Muscle of leg (tissue), 11 donors: Measurements from ENCODE around the gene RND1. TPM values are rescaled to one million over a fixed set of nuclear protein-coding genes. Genes with fewer than 3 reads are reported as not detected.
"Not testable (repeated sequence)": the region's sequence is repeated elsewhere in the genome, so short reads cannot be mapped to it uniquely, and the experiment has no call there.

ENCODE experiments used
- DNase-seq: peaks from one replicate; pipeline ENCODE4 v3.0.0; 2013
- H3K27ac ChIP-seq: one replicate; pipeline ENCODE4 v1.5.1; 2013; ENCODE audit warnings: mild to moderate bottlenecking, low read length, control low read depth
- H3K27me3 ChIP-seq: one replicate; pipeline ENCODE4 v1.6.1; 2013; ENCODE audit warnings: low read length; ENCODE audit not compliant: control insufficient read depth, insufficient read depth
- H3K36me3 ChIP-seq: one replicate; pipeline ENCODE4 v1.6.1; 2013; ENCODE audit warnings: low read length; ENCODE audit not compliant: control insufficient read depth, insufficient read depth
- H3K4me1 ChIP-seq: one replicate; pipeline ENCODE4 v1.6.1; 2013; ENCODE audit warnings: low read length; ENCODE audit not compliant: control insufficient read depth, insufficient read depth
- H3K4me3 ChIP-seq: one replicate; pipeline ENCODE4 v1.5.1; 2013; ENCODE audit warnings: low read length, control low read depth
- H3K9me3 ChIP-seq: replicated peaks from 2 replicates; pipeline ENCODE4 v1.6.1; 2013; ENCODE audit warnings: low read depth, low read length; ENCODE audit not compliant: control insufficient read depth
- WGBS: methylation state at CpG from one replicate; pipeline ENCODE4 v1.1.5; 2013; ENCODE audit warnings: missing lambda C conversion rate; ENCODE audit not compliant: insufficient coverage; 5-methylcytosine and 5-hydroxymethylcytosine counted together
- polyA plus RNA-seq, 8 donors: library from polyadenylated mRNA; unstranded; fragments of 120-200 nt; gene quantifications; one replicate each; pipeline versions ENCODE4 v1.2.1 to v1.2.3, GENCODE V29; 2013; ENCODE audit warnings: inconsistent platforms in 1 of 8, low replicate concordance in 1 of 8; ENCODE audit not compliant: insufficient read length in 8 of 8, insufficient read depth in 1 of 8
- total RNA-seq: library from RNA; stranded (reverse); fragments of 120-200 nt; gene quantifications from one replicate; pipeline ENCODE4 v1.2.4, GENCODE V29; 2013

The RND1 gene
- total and polyA plus RNA-seq, 9 donors = 0.22 to 0.74 (median 0.53) TPM

DNA sequence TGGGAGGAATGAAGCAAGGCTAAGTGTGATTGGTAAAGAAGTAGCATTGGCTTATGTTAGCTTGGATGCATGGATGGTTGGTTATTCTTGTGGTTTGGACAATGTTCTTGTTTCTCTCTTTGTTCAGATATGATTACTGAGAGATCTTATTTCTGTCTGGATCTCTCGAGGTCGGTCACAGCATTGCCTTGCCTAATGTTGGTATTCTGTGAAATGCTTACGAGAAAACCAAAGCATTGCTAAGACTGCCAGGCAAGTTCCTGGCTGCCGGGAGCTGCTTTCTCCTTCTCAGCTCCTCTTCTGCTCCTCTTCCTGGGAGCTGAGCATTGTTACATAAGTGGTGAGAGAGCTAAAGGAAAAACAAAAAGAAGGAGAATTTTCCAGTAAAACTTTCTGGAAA, 7.4 kb upstream of the RND1 start:
- H3K36me3 ChIP-seq = no peaks in the 10 kb centered on the region
- 100% methylated on average over 1 of the region's 4 CpGs for WGBS
- no peaks in the 10 kb centered on the region for H3K9me3 ChIP-seq
- H3K27ac ChIP-seq = no peak overlapping the region
- H3K4me1 ChIP-seq = no peaks in the 10 kb centered on the region
- no peaks in the 10 kb centered on the region for H3K27me3 ChIP-seq
- no peak overlapping the region for H3K4me3 ChIP-seq
- no peak for DNase-seq

DNA sequence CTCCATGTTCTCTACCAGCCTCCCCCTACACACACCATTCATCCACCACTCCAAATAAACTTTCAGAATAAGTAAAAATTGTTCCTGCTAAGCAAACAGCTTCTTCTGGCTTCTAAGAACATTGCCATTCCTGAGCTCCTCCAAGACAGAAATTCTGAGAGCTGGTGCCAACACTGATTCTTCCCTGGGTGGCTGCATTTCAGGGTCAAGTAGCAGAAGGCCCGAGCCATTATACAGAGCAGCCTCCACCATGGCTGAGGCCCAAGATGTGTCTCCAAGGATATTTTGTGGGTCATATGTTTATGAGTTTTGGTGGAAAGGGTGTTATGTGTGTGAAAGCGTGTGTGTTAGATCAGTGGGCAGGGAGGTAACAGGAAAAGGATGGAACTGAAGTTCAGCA, 3.5 kb upstream of the RND1 start:
- no peak overlapping the region for H3K27ac ChIP-seq
- H3K36me3 ChIP-seq = no peaks in the 10 kb centered on the region
- 33% methylated on average over 2 of the region's 2 CpGs for WGBS
- H3K9me3 ChIP-seq = no peaks in the 10 kb centered on the region
- DNase-seq = no peak
- peaks cover 8% of the 10 kb centered on the region for H3K4me1 ChIP-seq
- H3K4me3 ChIP-seq = no peak overlapping the region
- peaks cover 13% of the 10 kb centered on the region for H3K27me3 ChIP-seq

DNA sequence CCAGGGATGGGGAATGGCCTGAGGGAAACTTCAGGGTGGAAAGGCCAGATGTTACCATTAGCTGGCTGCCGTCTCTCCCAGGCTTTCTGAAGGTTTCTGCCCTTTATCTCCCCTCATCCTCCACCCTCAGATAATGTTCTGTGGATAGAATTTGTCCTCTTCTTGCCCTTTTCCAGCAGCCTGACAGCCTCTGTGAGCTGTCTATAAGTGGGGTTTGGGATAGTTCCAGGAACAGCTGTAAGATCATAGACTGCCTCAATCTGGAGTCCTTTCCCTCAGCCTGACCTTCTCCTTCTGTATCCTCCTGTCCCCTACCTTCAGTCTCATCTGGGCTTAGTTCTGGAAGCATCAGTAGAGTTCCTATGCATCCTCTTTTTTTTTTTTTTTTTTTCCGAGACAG, 2.8 kb upstream of the RND1 start:
- no CpG with 5 or more reads among the region's 2 CpGs for WGBS
- no peak for DNase-seq
- H3K9me3 ChIP-seq = no peaks in the 10 kb centered on the region
- no peak overlapping the region for H3K4me3 ChIP-seq
- no peak overlapping the region for H3K27ac ChIP-seq
- H3K36me3 ChIP-seq = no peaks in the 10 kb centered on the region
- peaks cover 19% of the 10 kb centered on the region for H3K27me3 ChIP-seq
- H3K4me1 ChIP-seq = peaks cover 8% of the 10 kb centered on the region

DNA sequence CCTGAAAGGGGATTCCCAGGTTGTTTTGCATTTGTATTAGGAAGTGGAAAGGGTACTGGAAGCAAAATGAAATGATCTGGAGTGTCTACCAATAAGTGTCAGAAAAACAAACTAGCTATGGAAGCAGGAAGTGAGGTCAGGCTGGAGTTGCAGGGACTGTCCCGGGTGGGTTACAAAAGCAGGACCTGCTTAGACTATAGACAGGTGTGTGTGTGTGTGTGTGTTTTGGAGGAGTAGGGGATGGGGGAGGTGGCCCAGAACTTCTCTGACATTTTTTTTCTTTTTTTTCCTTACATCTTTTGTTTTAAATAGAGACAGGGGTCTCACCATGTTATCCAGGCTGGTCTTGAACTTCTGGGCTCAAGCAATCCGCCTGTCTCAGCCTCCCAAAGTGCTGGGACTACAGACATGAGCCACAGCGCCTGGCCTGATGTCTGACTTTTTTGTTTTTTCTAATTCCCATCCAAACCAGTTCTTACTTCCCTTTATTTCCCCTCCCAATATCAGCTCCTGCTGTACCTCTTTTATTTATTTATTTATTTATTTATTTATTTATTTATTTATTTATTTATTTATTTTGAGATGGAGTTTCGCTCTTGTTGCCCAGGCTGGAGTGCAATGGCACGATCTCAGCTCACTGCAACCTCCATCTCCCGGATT, 512 bp upstream of the RND1 start:
- peaks cover 8% of the 10 kb centered on the region for H3K4me1 ChIP-seq
- no peaks in the 10 kb centered on the region for H3K9me3 ChIP-seq
- H3K4me3 ChIP-seq = peak overlapping the region; percentile 59
- no peak for DNase-seq
- no peak overlapping the region for H3K27ac ChIP-seq
- no peaks in the 10 kb centered on the region for H3K36me3 ChIP-seq
- H3K27me3 ChIP-seq = peaks cover 30% of the 10 kb centered on the region
- WGBS = no CpG with 5 or more reads among the region's 6 CpGs

DNA sequence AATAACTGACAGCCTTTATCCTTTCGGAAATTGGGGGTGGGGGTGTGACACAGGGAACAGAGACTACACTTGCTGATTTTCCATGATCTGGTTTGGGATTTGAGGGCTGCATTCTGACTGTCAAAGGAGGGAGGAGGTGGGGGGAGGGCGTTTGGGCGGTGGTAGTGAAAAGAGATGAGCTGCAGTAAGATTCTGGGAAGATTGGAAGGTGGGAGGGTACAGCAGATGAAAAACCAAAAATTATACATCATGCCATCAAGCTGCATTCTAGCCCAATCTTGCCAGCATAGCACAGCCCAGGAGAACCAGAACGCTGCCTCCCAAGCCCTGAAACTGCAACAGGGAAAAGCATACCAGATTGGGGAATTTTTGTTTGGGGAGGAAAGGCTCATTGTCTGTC, 2.4 kb downstream of the RND1 start:
- Histone ChIP-seq H3K27ac (no peak overlapping the region), H3K36me3 (no peaks in the 10 kb centered on the region), H3K27me3 (peaks cover 30% of the 10 kb centered on the region), H3K9me3 (no peaks in the 10 kb centered on the region), H3K4me3 (no peak overlapping the region), H3K4me1 (peaks cover 8% of the 10 kb centered on the region)
- DNase-seq = no peak
- WGBS = 50% methylated on average over 1 of the region's 4 CpGs

DNA sequence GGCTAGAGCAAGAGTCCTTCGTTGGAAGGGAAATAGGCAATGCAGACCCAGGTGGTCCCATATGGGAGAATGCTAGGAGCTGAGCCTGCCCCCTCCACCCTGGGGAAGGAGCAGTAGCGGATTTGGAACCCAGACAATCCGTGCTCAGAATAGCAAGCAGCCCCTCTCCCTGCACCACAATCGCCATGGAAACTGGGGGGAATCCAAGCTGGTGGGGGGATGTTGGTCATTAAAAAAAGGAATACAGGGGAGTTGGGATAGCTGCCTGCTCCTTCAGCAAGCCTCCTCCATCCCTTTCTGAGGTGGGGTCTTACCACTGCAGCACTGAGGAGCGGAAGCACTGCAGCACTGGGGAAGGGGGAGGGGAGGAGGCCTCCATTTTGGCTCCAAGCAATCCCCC, 2.9 kb downstream of the RND1 start:
- DNase-seq = no peak
- H3K27me3 ChIP-seq = peaks cover 30% of the 10 kb centered on the region
- no peaks in the 10 kb centered on the region for H3K36me3 ChIP-seq
- no peak overlapping the region for H3K27ac ChIP-seq
- H3K4me3 ChIP-seq = no peak overlapping the region
- H3K9me3 ChIP-seq = no peaks in the 10 kb centered on the region
- WGBS = no CpG with 5 or more reads among the region's 5 CpGs
- peaks cover 8% of the 10 kb centered on the region for H3K4me1 ChIP-seq

DNA sequence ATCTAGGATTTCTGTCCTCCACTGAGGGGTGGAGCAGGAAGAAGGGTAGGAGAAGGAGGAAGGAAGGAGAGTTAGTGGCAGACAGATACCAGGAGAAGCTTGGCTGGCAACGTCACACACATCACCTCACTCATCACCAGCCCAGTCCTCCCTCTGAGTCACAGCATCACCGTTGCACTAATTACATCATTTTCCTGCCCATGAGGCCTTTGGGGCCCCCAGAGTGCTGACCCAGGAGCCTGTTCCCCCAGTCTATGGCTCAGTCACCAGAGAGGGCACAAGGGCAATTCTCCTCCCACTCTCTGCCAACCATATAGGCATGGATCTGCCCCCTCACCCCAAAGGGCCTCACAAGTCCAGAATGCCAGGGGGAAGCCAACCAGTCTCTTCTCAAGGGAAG, 4.6 kb downstream of the RND1 start:
- no peaks in the 10 kb centered on the region for H3K9me3 ChIP-seq
- H3K27me3 ChIP-seq = peaks cover 30% of the 10 kb centered on the region
- 56% methylated on average over 2 of the region's 2 CpGs for WGBS
- no peak for DNase-seq
- H3K4me1 ChIP-seq = peaks cover 8% of the 10 kb centered on the region
- H3K36me3 ChIP-seq = no peaks in the 10 kb centered on the region
- no peak overlapping the region for H3K4me3 ChIP-seq
- H3K27ac ChIP-seq = no peak overlapping the region

DNA sequence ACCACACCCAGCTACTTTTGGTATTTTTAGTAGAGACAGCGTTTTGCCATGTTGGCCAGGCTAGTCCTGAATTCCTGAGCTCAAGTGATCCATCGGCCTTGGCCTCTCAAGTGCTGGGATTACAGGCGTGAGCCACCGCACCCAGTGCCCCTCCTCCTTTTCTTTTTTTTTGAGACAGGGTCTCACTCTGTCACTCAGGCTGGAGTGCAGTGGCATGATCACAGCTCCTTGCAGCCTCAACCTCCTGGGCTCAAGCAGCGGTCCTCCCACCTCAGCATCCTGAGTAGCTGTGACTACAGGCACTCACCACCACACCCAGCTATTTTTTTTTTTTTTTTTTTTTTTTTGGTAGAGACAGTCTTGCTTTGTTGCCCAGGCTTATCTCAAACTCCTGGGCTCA, 5.4 kb downstream of the RND1 start:
- peaks cover 27% of the 10 kb centered on the region for H3K27me3 ChIP-seq
- H3K36me3 ChIP-seq, H3K4me1 ChIP-seq, H3K9me3 ChIP-seq, DNase-seq, H3K27ac ChIP-seq, H3K4me3 ChIP-seq: not testable (repeated sequence)
- WGBS = 84% methylated on average over 4 of the region's 5 CpGs

DNA sequence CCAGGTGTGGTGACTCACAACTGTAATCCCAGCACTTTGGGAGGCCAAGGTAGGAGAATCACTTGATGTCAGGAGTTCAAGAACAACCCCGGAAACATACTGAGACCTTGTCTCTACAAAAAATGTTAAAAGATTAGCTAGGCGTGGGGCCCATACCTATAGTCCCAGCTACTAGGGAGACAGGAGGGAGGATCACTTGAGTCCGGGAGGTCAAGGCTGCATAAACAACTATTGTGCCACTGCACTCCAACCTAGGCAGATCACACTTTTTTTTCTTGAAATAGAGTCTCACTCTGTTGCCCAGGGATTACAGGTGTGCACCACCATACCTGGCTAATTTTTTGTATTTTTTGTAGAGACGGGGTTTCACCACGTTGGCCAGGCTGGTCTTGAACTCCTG, 6.1 kb downstream of the RND1 start:
- Histone ChIP-seq H3K27ac (no peak overlapping the region), H3K4me3 (no peak overlapping the region), H3K36me3 (no peaks in the 10 kb centered on the region), H3K4me1 (no peaks in the 10 kb centered on the region), H3K9me3 (no peaks in the 10 kb centered on the region), H3K27me3 (peaks cover 21% of the 10 kb centered on the region)
- DNase-seq = no peak
- 100% methylated on average over 2 of the region's 5 CpGs for WGBS

DNA sequence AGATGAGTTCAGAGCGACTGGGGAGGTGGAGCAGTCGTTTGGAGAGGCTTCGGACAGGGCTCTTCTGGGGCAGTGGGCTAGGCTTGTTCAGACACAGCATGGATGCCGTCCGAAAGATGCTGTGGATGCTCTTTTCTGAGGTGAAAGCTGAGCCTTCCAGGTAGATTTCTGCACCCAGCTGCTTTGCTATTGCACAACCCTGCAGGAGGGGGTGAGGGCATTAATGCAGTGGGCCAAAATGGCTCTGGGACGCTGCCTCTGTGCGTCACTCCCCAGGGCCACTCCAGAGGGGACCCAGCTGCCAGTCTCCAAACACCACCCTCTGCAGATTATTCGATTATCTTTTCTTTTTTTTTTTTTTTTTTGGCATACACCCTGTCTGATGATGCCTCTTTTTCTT, 7.6 kb downstream of the RND1 start:
- no peak overlapping the region for H3K27ac ChIP-seq
- peaks cover 2% of the 10 kb centered on the region for H3K4me1 ChIP-seq
- H3K36me3 ChIP-seq = no peaks in the 10 kb centered on the region
- no peak overlapping the region for H3K4me3 ChIP-seq
- WGBS = 59% methylated on average over 3 of the region's 8 CpGs
- peaks cover 7% of the 10 kb centered on the region for H3K27me3 ChIP-seq
- no peak for DNase-seq
- no peaks in the 10 kb centered on the region for H3K9me3 ChIP-seq
